Forelimb muscle (tissue), 1 donor: ENCODE results near the gene PRUNE1. TPM values are rescaled to one million over a fixed set of nuclear protein-coding genes. Genes with fewer than 3 reads are reported as not detected.

Source experiments
- DNase-seq: peaks from one replicate; pipeline ENCODE4 v3.0.0-alpha.2; 2013; ENCODE audit warnings: low read depth
- polyA plus RNA-seq: library from polyadenylated mRNA; unstranded; fragments of 120-200 nt; gene quantifications from one replicate; pipeline ENCODE4 v1.2.1, GENCODE V29; 2013; ENCODE audit not compliant: insufficient read length

The PRUNE1 gene
- polyA plus RNA-seq, 1 donor: 25.1 TPM

DNA sequence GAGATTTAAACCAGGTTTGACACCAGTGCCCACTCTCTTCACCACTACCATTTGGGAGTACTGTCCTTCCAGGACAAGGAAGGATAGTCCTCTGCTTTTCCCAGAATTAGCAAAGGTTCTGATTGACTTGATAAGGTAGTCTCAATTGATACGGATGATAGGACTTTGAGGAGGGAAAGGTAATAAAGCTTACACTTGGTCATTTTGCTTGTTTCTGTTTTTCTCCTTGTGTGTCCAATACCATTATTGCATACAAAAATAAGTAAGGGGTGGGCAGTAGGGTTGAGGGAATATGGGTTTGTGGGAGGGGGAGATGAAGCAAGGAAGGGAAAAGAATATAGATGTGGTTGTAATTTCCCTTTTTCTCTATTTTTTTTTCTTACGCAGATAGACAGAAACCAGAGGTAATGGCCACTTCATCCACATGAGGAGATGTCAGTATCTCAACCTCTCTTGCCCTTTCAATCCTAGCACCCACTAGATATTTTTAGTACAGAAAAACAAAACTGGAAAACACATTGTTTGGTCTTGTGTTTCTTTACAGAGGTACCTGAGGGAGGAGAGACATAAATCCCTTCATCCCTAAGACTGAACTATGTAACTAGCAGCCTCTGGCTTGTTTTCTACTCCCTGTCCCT is 41.9 kb downstream of the PRUNE1 start:
- DNase-seq: no peak

- no peak for DNase-seq
These were observed 43.2 kb downstream of the PRUNE1 start for GRCh38 chr1:151051356-151052009.

DNA sequence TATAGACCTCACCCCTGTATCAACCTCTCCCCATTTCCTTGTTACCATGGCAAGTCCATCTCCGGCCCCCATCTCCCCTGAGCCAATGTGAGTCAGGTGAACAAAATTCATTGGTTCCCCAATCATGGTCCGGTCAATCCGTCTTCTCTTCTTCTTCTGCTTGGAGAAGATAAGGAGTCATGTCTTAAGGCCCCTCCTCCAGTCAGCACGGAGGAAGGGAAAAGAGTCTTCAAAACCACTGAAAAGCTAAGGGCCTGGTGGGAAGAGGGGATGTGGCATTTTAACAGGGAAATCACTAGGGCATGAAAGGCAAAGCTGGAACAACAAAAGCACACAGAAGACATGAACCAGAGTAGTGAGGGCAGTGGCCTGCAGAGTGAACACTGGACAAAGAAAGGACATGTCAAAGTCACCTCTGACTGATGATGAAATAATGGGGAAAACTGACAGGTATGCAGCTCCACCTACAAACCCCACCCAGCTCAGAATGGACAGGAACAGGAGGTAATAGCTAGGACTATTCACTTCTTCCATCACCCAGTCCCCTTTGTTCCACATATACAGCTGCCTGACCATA is 46.8 kb downstream of the PRUNE1 start:
- DNase-seq: no peak

- no peak for DNase-seq
These were observed 47.3 kb downstream of the PRUNE1 start for GRCh38 chr1:151055581-151055980.

GRCh38 chr1:151056149-151056548 is 47.9 kb downstream of the PRUNE1 start:
- no peak for DNase-seq

DNA sequence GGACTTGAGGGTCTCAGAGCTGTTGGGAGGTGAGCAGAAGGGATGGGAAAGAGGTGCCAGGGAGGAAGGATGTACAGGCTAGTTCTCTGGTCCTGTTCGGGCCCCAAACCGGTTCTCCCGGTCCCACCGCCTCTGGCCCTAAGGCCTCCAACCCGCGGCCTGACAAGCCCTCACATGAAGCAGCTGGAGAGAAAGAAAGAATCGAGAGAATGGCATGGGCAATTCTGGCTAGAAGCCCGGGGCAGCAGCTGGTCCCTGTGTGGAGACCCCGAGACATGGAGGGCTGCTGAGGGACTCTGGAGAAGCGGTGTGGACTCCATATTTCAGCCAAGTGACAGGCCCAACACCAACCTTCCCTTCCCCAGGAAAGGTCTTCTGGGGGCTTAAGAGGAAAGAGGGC is 50.4 kb downstream of the PRUNE1 start:
- DNase-seq: no peak

GRCh38 chr1:151059109-151060006 is 51.1 kb downstream of the PRUNE1 start, which contains the start of gene CDC42SE1:
Gene CDC42SE1 (minus strand): TSS chr1:151059622. CDS start chr1:151055730, 3,892 bp downstream.
- no peak for DNase-seq

GRCh38 chr1:151060007-151060656 is 51.9 kb downstream of the PRUNE1 start, which contains the start of gene MLLT11:
Gene MLLT11 (plus strand): TSS chr1:151060397. CDS start chr1:151067225, 6,828 bp downstream.
- peak; percentile 76 for DNase-seq

DNA sequence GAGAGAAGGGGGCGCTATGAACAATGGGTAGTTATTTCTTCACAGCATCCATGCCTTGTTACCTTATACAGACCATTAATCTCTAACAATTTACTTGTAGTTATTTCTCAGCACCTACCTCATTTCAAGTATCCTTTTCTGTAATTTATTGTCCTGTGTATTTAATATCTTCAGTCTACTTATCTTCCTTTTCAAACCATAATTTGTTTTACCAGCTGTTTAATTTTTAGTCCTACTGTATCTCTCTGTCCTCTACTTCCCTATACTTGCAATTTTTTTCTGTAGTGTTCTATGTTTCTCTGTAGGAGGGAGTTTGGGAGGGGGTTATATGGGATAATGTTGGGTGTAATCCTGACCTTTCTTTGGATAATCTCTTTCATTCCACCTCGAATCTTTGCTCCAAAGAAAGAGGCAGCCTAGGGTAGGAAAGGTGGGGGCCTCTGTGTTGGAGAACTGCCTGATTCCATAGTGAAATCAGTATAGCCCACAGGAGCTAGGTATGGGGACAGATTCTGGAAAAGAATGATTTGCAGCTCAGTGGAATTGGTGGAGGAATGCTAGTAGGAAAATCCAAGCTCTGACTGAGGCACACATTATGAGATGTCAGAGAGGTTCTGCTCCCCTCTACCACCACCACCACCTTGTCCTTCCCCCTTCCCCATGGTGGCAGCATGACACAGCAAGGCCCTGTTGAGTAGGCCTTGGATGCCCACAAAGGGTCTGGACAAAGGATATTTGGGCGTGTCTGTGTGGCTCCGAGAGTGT is 52.6 kb downstream of the PRUNE1 start:
- no peak for DNase-seq

DNA sequence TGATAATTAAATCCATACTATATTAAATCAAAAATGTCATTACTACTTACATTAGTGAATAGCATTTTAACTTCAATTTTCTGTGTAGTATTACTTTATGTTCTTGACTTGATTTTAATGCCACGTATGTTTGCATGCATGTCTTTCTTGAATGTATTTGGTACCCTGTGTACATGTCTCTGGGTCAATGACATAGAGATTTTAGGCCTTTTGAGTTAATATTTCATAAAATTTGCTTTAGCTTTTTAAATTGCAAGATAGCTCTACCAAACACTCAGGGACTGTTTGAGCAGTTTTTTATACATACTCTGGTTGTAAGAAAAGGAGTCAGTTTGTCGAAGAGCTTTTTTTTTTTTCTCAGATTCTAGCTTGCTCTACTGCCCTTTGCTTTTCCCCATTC is 53.5 kb downstream of the PRUNE1 start:
- DNase-seq: no peak

GRCh38 chr1:151062741-151063371 is 54.6 kb downstream of the PRUNE1 start:
- no peak for DNase-seq

- no peak for DNase-seq
These were observed 56.9 kb downstream of the PRUNE1 start for GRCh38 chr1:151065089-151065645.

GRCh38 chr1:151067185-151067584 is 58.9 kb downstream of the PRUNE1 start:
- no peak for DNase-seq

GRCh38 chr1:151069103-151069486 is 60.8 kb downstream of the PRUNE1 start:
- no peak for DNase-seq

GRCh38 chr1:151070474-151071276 is 62.4 kb downstream of the PRUNE1 start, which contains the start of gene GABPB2:
Gene GABPB2 (plus strand): TSS chr1:151070761. CDS start chr1:151088190, 17,429 bp downstream.
- peak; percentile 95 for DNase-seq

DNA sequence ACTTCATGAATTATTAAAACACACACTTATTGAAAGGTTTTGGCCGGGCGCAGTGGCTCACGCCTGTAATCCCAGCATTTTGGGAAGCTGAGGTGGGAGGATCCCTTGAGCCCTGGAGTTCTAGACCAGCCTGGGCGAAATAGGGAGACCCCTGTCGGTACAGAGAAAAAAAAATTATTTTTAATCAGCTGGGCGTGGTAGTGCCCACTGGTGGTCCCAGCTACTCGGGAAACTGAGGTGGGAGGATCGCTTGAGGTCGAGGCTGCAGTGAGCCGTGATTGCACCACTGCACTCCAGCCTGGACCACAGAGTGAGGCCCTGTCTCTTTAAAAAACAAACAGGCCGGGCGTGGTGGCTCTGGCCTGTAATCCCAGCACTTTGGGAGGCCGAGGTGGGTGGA is 64.0 kb downstream of the PRUNE1 start:
- no peak for DNase-seq
